ENCODE data around the gene LRRC61. TPM values are rescaled to one million over a fixed set of nuclear protein-coding genes. Genes with fewer than 3 reads are reported as not detected.

LRRC61 gene
- polyA plus RNA-seq, 10 donors = 4.1 to 9.6 (median 6.2) TPM

DNA sequence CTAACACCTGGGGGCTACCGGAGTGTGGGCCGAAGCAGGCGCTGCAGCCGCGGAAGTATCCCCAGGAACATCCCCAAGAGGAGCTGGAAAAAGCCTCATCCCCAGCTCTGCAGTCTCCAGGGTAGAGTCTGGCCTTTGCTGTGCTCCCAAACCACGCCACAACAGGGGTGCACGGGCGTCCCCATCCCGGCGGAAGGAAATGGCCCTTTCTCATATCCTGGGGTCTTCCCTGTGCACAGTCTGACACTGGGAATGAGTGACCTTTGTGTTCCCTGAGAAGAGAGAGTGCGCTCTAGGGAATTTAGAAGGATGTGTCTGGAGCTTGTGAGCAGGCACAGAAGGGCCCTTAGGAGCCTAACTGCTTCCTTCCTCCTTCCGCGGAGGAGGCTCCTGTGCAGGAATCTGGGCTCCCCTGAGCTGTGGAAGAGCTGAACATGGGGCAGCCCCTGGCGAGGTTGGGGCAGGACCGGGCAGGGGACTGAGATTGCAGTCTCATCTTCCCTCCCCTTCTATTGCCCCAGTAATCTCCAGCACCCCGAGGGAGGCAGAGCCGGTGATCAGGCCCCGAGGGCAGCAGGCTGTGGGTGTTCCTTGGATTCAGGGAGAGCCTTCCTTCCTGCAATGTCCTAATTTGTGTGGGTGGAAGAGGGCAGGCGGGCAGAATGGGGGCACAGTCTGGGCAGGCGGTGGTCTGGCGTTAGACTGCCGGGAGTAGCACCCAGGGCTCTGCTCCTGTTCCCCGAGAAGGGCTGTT is 46.8 kb downstream of the LRRC61 start:
- no peak for DNase-seq

DNA sequence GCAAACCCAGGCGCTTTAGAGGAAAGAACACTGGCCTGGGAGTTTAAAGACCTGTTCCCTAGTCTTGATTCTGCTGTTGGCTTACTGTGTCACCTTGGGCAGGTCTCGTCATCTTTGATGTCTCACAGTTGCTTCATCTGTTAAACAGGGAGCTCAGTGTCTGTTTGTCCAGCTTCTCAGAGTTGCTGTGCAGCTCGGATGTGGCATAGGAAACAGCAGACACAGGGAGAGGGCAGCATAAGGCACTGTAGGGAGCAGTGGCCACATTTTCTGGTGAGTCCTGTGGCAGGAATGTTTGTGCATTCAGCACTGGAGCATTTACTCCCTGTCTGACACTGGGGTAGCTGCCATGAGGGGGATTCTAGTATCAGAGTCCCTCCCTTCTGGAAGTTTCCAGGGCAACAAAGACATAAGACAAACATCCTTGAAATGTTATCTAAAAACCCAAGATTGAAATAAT is 47.5 kb downstream of the LRRC61 start:
- no peak for DNase-seq

DNA sequence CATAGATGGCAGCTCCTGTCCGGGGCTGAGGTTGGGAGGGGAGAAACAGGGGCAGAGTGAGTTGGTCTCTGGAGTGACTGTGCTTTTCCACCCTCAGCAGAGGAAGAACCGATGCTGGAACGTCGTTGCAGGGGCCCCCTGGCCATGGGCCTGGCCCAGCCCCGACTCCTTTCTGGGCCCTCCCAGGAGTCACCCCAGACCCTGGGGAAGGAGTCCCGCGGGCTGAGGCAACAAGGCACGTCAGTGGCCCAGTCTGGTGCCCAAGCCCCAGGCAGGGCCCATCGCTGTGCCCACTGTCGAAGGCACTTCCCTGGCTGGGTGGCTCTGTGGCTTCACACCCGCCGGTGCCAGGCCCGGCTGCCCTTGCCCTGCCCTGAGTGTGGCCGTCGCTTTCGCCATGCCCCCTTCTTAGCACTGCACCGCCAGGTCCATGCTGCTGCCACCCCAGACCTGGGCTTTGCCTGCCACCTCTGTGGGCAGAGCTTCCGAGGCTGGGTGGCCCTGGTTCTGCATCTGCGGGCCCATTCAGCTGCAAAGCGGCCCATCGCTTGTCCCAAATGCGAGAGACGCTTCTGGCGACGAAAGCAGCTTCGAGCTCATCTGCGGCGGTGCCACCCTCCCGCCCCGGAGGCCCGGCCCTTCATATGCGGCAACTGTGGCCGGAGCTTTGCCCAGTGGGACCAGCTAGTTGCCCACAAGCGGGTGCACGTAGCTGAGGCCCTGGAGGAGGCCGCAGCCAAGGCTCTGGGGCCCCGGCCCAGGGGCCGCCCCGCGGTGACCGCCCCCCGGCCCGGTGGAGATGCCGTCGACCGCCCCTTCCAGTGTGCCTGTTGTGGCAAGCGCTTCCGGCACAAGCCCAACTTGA is 48.2 kb downstream of the LRRC61 start:
- no peak for DNase-seq

DNA sequence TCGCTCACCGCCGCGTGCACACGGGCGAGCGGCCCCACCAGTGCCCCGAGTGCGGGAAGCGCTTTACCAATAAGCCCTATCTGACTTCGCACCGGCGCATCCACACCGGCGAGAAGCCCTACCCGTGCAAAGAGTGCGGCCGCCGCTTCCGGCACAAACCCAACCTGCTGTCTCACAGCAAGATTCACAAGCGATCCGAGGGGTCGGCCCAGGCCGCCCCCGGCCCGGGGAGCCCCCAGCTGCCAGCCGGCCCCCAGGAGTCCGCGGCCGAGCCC is 48.8 kb downstream of the LRRC61 start:
- no peak for DNase-seq

DNA sequence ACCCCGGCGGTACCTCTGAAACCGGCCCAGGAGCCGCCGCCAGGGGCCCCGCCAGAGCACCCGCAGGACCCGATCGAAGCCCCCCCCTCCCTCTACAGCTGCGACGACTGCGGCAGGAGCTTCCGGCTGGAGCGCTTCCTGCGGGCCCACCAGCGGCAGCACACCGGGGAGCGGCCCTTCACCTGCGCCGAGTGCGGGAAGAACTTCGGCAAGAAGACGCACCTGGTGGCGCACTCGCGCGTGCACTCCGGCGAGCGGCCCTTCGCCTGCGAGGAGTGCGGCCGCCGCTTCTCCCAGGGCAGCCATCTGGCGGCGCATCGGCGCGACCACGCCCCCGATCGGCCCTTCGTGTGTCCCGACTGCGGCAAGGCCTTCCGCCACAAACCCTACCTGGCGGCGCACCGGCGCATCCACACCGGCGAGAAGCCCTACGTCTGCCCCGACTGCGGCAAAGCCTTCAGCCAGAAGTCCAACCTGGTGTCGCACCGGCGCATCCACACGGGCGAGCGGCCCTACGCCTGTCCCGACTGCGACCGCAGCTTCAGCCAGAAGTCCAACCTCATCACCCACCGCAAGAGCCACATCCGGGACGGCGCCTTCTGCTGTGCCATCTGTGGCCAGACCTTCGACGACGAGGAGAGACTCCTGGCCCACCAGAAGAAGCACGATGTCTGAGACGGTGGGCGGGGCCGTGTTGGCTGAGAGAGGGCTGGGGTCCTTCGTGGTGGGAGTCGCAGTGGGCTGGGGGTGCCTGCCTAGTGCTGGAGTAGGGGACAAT is 49.3 kb downstream of the LRRC61 start:
- no peak for DNase-seq

DNA sequence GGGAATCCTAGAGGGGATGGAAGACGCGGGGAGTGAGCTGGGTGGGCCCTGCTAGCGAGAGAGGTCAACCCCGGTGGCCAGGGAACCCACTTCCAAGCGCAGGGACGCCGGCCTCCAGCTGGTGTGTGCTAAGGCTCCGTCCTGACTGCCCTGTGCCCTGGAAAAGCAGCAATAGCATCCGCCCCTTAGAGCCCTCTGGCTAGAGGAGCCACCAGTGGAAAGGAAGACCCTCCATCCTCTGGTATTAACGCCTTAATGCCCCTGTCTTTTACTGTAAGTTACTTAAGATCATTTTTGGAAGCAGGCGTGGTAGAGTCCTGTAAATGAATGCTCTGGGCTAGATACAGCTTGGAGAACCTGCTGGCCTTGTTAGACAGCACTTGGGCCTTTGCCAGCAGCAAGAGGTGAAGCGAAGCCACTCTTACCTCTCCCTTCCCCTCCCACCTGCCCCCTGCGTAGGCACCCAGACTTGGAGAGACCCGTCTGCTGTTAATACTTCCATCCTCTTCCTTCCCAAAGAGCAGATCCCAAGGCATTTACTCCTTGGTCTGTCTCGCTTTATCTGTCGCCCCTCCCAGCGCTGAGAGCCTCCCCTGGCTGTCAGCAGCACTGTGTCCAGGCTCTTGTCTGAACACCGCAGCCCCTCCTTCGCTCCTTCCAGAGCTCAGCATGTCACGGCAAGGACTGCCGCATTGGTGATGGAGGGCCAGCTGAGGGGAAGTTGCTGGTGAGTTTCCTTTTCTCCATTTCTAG is 50.1 kb downstream of the LRRC61 start:
- DNase-seq = no peak

DNA sequence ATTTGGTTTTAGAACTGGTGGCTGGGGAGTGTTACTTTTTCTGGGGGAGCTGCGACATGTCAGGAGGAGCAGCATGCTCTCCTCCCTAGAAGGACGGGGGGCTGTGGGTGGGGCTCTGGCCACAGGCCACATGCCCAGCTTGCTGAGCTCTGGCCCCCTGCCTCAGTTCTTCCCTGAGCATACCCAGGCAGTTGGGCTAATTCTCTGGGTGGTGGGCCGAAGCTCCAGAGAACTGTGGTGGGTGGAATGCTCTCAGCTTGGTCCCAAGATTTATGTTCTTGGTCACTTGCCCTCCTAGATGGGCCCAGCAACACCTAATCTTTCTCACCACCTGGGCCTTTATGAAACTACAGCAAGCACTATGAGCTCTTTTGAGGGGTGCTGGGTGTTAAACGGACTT is 50.9 kb downstream of the LRRC61 start:
- no peak for DNase-seq

DNA sequence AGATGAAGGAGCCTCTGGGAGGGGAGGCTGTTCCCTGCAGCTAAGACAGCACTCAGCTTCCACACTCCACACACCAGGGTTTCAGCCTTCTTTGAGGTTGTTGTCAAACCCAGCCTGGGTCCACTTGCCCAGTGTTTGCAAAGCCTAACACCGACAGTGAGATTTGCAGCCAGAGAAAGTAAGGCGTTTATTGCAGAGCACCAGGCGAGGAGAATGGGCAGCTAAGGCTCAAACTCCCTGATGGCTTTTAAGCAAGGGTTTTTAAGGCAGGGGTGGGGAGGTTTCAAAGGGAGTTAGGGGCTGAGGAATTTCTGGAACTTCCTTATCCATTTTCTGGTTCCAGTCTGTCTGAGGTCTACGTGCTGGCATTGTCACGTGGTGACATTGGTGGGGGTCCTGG is 51.3 kb downstream of the LRRC61 start:
- no peak for DNase-seq

DNA sequence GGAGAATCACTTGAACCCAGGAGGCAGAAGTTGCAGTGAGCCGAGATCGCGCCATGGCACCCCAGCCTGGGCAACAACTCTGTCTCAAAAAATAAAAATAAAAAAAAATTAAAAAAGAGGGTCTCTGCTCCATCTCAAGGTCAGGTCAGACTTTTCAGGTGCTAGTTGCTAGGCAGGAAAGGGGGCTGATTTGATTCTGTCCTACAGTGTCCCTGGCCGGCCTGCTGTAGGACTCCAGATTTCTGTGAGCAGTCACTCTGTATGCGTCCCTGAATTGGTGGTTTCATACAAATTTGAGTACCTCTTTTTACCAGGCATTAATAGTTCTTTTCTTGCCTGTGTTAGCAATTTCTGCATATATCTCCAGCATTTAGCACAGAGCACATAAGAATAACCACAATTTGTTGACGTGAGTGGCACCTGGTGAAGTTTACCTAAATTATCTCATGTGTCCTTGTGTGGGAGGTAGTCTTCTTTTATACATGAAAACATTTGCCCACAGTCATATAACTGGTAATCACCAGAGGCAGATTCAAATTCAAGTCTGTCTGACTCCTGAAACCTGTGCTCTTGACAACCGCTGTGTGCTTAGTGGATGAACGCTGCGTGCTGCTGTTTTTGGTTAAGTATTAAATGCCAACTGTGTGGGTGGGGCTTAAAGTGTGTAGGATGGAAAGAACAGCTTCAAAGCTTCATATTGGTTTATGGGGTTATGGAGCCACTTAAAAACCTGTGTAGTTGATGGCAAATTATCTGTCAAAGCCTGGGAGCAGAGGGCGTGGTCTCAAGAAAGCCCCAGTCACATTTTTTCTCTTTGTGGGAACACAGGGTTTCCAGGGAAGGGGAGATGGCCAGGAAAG is 52.7 kb downstream of the LRRC61 start:
- DNase-seq = no peak

DNA sequence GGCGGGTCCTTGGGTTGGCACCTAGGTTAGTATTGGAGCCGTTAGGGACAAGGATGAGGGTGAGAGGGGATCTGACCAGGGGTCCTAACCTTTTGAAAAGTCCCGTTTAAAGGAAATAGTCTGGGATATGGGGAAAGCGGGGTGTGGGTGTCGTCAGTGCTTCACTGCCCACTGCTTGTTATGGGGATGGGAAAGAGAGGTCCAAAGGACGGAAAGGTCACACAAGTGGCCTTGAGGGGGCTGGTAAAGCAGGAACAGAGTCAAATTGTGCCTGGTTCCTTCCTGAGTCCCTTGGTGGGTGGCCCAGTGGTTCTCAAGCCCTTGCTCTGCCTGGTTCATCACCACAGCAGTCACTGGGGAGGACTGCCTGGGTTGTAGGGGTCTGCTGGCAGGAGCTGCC is 53.4 kb downstream of the LRRC61 start:
- no peak for DNase-seq

DNA sequence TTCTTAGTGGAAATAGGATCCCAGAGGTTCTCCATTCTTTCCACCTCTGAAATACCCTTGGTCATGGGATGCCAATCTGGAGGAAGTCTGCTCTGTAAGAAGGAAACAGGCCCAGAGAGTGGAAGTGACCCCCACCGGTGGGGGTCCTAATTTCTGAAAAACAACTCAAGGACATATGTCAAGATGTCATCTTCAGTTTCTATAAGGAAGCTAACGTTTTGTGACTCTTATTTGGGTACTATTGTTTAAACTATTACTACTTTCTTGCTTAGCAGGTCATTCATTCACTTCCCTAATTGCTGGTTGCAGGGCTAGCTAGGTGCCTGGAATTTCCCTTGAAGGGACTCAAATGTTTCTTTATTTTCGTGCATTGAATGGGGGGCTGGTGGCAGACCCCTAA is 54.0 kb downstream of the LRRC61 start:
- no peak for DNase-seq

DNA sequence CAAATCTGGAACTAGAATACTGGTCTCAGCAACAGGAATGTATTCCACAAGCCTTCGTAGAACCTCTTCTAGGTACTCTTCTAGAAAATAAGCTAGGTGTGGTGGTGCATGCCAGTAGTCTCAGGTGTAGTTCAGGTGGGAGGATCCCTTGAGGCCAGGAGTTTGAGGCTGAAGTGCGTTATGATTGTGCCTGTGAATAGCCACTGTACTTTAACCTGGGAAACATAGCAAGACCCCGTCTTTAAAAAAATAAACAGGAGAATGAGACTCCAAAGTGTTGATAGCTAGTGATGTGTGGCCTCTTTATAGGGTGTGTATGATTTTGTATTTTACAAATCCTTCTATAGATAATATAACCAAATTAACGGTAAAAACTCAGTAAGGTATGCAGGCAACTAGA is 54.5 kb downstream of the LRRC61 start:
- DNase-seq = no peak

DNA sequence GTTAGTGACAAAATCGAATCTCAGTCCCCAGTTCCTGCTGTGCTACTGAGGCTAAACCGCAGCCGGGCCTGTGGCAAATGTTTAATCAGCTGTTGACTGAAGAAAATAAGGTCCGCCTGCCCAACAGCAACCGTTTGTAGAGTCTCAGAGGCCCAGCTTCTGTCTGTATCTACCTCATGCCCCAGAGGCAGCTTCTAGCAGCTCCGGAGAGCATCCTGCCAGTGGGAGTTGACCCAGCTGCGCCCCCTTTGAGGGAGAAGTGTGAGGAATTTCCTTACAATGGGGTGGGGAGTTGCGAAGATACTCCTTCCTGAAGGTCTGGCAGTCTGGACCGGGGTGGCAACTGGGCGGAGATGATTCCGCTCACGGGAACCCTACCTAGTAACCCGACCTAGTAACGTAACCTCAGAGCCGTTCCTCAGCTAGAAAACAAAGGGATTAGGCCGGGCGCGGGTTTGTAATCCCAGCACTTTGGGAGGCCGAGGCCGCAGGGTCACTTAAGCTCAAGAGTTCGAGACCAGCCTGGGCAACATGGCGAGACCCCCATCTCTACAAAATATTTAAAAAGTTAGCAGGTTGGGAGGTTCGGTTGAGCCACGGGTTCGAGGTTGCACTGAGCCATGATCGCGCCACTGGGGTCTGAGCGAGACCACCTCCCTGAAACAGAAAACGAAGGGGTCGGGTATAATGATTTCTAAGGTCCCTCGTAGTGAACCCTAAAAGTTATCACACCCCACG is 55.1 kb downstream of the LRRC61 start:
- peak in 2 of 3 donors; percentile 46 to 72 for DNase-seq

DNA sequence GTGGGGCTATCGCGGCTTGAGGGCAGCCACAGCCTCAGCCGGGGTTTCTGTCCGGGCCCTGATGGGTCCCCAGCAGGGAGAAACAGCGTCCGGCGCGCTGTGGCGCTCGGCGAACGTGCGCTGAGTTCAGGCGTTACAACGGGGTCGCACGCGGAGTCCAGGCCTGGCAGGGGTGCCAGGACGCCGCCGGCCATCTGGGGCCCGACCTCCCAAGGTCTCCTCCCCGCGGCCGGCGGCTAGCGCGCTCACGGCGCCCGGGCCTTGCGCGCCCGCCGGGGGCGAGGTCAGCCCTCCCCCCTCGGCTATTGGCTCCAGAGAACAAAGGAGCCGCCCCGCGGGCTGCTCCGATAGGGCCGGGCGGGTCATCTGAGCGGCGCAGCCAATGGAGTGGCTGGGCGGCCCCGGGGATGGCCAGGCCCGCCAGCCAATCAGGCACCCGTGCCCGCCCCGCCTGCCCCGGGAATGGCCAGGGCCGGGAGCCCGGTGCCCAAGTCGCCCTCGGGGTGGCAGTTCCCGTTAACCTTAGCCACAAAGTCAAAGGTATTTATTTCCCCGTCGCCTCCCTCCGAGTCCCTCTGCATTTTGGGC is 55.8 kb downstream of the LRRC61 start, which contains the start of gene ZNF775:
ZNF775 (plus strand) TSS at position 478 of the 588 bp plus-strand sequence. CDS start 9,141 bp downstream, outside the sequence.
- DNase-seq = peak; percentile 95 to 98 (median 96)

DNA sequence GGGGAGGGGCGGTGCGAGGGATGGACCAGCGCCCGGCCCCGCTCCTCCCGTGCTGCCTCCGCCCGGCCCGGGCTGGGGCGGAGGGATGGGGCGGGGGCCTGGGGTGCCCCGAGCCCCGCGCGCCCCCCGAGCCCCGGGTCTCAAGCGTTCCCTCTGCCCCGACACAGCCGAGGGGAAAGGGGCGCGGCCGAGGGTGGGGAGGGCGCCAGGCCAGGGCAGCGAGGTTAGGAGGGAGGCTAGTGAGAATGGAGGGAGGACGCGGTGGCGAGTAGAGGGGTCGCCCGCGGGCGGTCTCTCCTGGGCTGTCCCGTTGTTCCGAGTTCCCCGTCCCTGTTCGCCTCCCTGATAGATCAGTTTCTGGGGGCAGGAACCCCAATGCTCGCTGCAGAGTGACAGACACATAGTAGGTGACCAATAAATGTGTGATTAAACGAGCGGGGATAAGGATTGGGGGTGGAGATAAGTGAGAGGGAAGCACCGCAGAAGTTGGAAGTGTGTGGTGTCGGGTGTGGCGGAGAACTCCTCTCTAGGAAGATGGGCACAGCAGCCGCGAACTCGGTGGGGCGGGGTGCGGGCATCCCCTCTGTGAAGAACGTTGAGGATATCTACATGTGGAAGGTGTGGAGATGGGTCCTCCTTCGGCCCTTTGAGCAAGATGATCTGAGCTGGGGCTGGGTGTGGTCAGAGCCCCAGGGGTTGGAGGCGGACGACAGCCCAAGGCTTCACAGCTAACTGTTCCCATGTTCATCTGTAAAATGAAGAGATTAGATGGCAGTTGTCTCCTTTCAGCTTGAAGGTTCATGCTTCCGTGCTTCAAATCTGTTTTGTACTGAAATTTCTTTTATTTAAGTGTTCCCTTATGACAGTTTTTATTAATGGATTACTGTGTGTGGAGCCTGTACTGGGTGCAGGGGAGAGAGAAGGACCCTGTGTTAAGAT is 56.6 kb downstream of the LRRC61 start:
- DNase-seq = peak in 1 of 3 donors; percentile 66

DNA sequence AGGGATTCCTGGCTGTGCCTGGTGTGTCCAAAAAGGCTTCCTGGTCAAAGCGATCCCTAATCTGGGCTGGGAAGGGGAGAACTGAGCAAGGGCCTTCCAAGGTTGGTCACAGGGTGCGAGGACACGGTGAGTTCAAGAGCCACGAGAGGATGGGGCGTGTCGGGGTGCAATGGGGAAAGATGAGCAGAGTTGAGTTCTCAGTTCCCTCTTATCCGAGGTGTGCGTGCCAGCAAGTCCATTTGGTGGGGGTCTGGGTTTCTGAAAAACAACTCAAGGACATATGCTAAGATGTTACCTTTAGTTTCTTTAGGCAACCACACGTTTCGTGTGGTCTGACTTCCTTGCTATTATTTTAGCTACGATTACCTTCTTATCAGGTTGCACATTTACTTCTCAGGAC is 57.3 kb downstream of the LRRC61 start:
- DNase-seq = no peak

DNA sequence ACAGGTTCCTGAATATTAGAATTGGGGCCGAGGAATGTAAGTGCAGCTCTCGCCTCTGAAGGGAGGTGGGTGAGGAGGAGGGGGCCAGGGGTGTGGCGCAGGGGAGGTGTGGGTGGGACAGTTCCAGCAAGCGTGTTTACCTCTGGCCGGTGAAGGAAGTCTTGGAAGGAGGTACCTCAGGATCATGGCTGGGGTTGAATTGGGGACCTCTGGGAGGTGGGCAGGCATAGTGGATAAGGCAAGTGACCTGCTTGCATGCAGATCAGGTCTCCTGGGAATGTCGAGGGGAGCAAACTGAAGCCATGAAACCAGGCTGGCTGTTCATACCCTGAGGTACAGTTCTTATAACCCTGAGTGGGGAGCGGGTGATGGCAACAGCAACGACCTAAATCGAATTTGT is 57.9 kb downstream of the LRRC61 start:
- DNase-seq = no peak

DNA sequence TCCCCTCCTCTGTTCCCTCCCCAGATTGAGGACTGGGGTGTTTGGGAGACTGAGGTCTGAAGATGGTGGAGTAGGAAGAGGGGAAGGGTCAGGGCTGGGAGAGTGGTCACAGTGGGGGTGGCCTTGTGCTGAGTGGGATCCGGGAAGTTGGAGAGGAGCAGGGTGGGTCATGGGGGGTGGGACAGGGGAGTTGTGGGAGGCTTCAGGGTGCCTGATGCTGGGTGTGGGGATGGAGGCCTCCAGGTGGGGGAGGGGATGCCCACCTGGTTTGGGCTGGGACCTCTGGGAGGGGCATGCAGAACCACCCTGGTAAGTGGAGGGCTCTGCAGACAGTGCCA is 58.6 kb downstream of the LRRC61 start:
- no peak for DNase-seq
